C4-2B (cell line): Measurements from ENCODE around the gene GPBP1L1.

Experiments
- CTCF ChIP-seq: fragments of 450-650 bp; conservative IDR thresholded peaks from 2 replicates; pipeline ENCODE4 v1.5.1; 2017; ENCODE audit warnings: mild to moderate bottlenecking
- ZFX ChIP-seq: fragments of 450-650 bp; IDR thresholded peaks from 2 replicates; pipeline ENCODE4 v1.6.1; 2017

GRCh38 chr1:45584351-45585109 lies 101.8 kb downstream of the GPBP1L1 start:
- TF ChIP-seq CTCF (no peak; the same call in 1 of the 2 replicates), ZFX (no peak)
